H1 (cell line): ENCODE measurements around the gene CELF3. TPM values are rescaled to one million over a fixed set of nuclear protein-coding genes. Genes with fewer than 3 reads are reported as not detected.

Experiments
- CTCF ChIA-PET: fragments of 300-600 bp; sonication (Branson Sonifier 250); formaldehyde crosslinking; loops from one replicate; lab custom pipeline; 2021; ENCODE audit not compliant: partially characterized antibody; lab: Charles Lee
- POLR2A ChIA-PET: fragments of 300-600 bp; sonication (Branson Sonifier 250); formaldehyde crosslinking; loops from one replicate; lab custom pipeline; 2021; ENCODE audit warnings: inconsistent platforms; ENCODE audit not compliant: partially characterized antibody; lab: Charles Lee
- DNase-seq, 2 experiments: peaks; one replicate each; pipeline versions ENCODE4 v3.0.0 to v3.0.0-alpha.2; 2010 to 2022; ENCODE audit warnings: low spot score in 2 of 2, low read depth in 1 of 2, mixed read lengths in 1 of 2
- FAIRE-seq: peaks from 2 replicates; lab custom pipeline; 2011; peaks lifted over from hg19 to GRCh38; lab: Jason Lieb, UNC
- H2AFZ ChIP-seq: 2 replicates; pipeline ENCODE4 v1.8.1; 2012; ENCODE audit warnings: low read length, inconsistent platforms
- H2AK5ac ChIP-seq: 2 replicates; pipeline ENCODE4 v1.6.1; 2013; ENCODE audit warnings: low read depth, low read length
- H2BK120ac ChIP-seq: replicated peaks from 2 replicates; pipeline ENCODE3; 2013; ENCODE audit warnings: low read depth, low read length, inconsistent platforms
- H2BK12ac ChIP-seq: 2 replicates; pipeline ENCODE4 v1.6.1; 2013; ENCODE audit warnings: low read depth, low read length
- H2BK15ac ChIP-seq: 2 replicates; pipeline ENCODE4 v1.6.1; 2013; ENCODE audit warnings: low read length
- H2BK20ac ChIP-seq: 2 replicates; pipeline ENCODE4 v1.6.1; 2013; ENCODE audit warnings: low read length
- H2BK5ac ChIP-seq: 2 replicates; pipeline ENCODE4 v1.6.1; 2013; ENCODE audit warnings: low read depth, low read length
- H3K14ac ChIP-seq: 2 replicates; pipeline ENCODE4 v1.6.1; 2013; ENCODE audit warnings: inconsistent platforms; ENCODE audit not compliant: insufficient read length
- H3K18ac ChIP-seq: 2 replicates; pipeline ENCODE4 v1.6.1; 2013; ENCODE audit warnings: low read length; ENCODE audit errors: extremely low read depth
- H3K23ac ChIP-seq: 2 replicates; pipeline ENCODE4 v1.6.1; 2013; ENCODE audit warnings: inconsistent platforms; ENCODE audit not compliant: insufficient read length
- H3K23me2 ChIP-seq: 2 replicates; pipeline ENCODE4 v1.6.1; 2013; ENCODE audit warnings: low read depth, low read length
- H3K27ac ChIP-seq: 2 replicates; pipeline ENCODE4 v1.6.1; 2011; ENCODE audit warnings: low read depth, low read length, inconsistent platforms
- H3K27me3 ChIP-seq, 4 experiments: replicated peaks in 1 of 4; 1 replicate in 1 of 4; 2 replicates in 3 of 4; pipeline versions ENCODE4 v1.6.1 to v1.8.1; 2011 to 2013; ENCODE audit warnings: low read length in 3 of 4, mild to moderate bottlenecking in 3 of 4, inconsistent platforms in 2 of 4, mixed read lengths in 2 of 4, moderate library complexity in 1 of 4; ENCODE audit not compliant: control insufficient read depth in 3 of 4, insufficient read depth in 3 of 4; ENCODE audit errors: extremely low read depth in 1 of 4
- H3K36me3 ChIP-seq, 4 experiments: 2 replicates each; pipeline versions ENCODE4 v1.6.1 to v1.8.1; 2011 to 2013; ENCODE audit warnings: mild to moderate bottlenecking in 4 of 4, low read length in 3 of 4, moderate library complexity in 2 of 4, control low read depth in 1 of 4, inconsistent platforms in 1 of 4; ENCODE audit not compliant: insufficient read depth in 4 of 4, control insufficient read depth in 2 of 4
- H3K4ac ChIP-seq: replicated peaks from 2 replicates; pipeline ENCODE3; 2013; ENCODE audit warnings: low read length, low read depth, mixed read lengths, inconsistent platforms; ENCODE audit not compliant: insufficient read length
- H3K4me1 ChIP-seq, 4 experiments: replicated peaks in 1 of 4; 1 replicate in 1 of 4; 2 replicates in 3 of 4; pipeline versions ENCODE4 v1.6.1 to v1.8.1; 2011 to 2013; ENCODE audit warnings: low read length in 3 of 4, inconsistent platforms in 2 of 4, mixed read lengths in 1 of 4; ENCODE audit not compliant: insufficient read depth in 4 of 4, control insufficient read depth in 3 of 4
- H3K4me2 ChIP-seq, 2 experiments: 2 replicates each; pipeline versions ENCODE4 v1.6.1 to v1.8.1; 2011 to 2013; ENCODE audit warnings: low read depth in 2 of 2, low read length in 2 of 2, control low read depth in 1 of 2, inconsistent platforms in 1 of 2, mild to moderate bottlenecking in 1 of 2; ENCODE audit not compliant: insufficient read depth in 1 of 2
- H3K4me3 ChIP-seq, 4 experiments: fragments of 200-600, 300-600 bp in 1 of 4; sonication (generic), shearing (Covaris generic), sonication (Bioruptor Twin) in 1 of 4; 2 replicates each; pipeline versions ENCODE4 v1.5.1 to v1.8.1; 2011 to 2016; ENCODE audit warnings: low read length in 4 of 4, low read depth in 3 of 4, control low read depth in 2 of 4, inconsistent platforms in 2 of 4, mild to moderate bottlenecking in 2 of 4, mixed read lengths in 1 of 4, moderate library complexity in 1 of 4; ENCODE audit not compliant: insufficient read depth in 2 of 4; ENCODE audit errors: extremely low read depth in 1 of 4
- H3K56ac ChIP-seq: replicated peaks from 2 replicates; pipeline ENCODE3; 2013; ENCODE audit warnings: low read depth, mild to moderate bottlenecking, mixed read lengths, low read length, inconsistent platforms; ENCODE audit not compliant: insufficient read length
- H3K79me1 ChIP-seq: 2 replicates; pipeline ENCODE4 v1.6.1; 2013; ENCODE audit warnings: low read depth, low read length, control low read depth
- H3K79me2 ChIP-seq, 2 experiments: 2 replicates each; pipeline versions ENCODE4 v1.6.1 to v1.8.1; 2012 to 2013; ENCODE audit warnings: low read length in 2 of 2, mild to moderate bottlenecking in 2 of 2, inconsistent platforms in 1 of 2; ENCODE audit not compliant: insufficient read depth in 2 of 2, control insufficient read depth in 1 of 2
- H3K9ac ChIP-seq, 4 experiments: replicated peaks in 1 of 4; 1 replicate in 1 of 4; 2 replicates in 3 of 4; pipeline versions ENCODE4 v1.6.1 to v1.8.1; 2011 to 2013; ENCODE audit warnings: low read depth in 3 of 4, low read length in 3 of 4, control low read depth in 2 of 4, mild to moderate bottlenecking in 2 of 4, moderate library complexity in 2 of 4, inconsistent platforms in 1 of 4; ENCODE audit errors: extremely low read depth in 1 of 4
- H3K9me3 ChIP-seq, 2 experiments: 2 replicates each; pipeline versions ENCODE4 v1.6.1 to v1.8.1; 2012 to 2013; ENCODE audit warnings: mild to moderate bottlenecking in 2 of 2, moderate library complexity in 2 of 2, control low read depth in 1 of 2, inconsistent platforms in 1 of 2, low read depth in 1 of 2, low read length in 1 of 2, mixed read lengths in 1 of 2; ENCODE audit not compliant: insufficient read depth in 2 of 2
- H4K20me1 ChIP-seq, 2 experiments: replicated peaks in 1 of 2; 2 replicates each; pipeline versions ENCODE3 to v1.8.1; 2011 to 2013; ENCODE audit warnings: inconsistent platforms in 2 of 2, low read length in 2 of 2, mild to moderate bottlenecking in 1 of 2; ENCODE audit not compliant: insufficient read depth in 2 of 2, control insufficient read depth in 1 of 2
- H4K5ac ChIP-seq: 2 replicates; pipeline ENCODE4 v1.6.1; 2013; ENCODE audit warnings: low read length, low read depth, mixed read lengths, inconsistent platforms; ENCODE audit not compliant: insufficient read length
- H4K8ac ChIP-seq: 2 replicates; pipeline ENCODE4 v1.8.0; 2013; ENCODE audit warnings: mild to moderate bottlenecking, moderate library complexity, low read length, inconsistent platforms; ENCODE audit not compliant: insufficient read depth; ENCODE audit errors: extremely low read depth
- H4K91ac ChIP-seq: replicated peaks from 2 replicates; pipeline ENCODE3; 2013; ENCODE audit warnings: low read length, mixed read lengths, inconsistent platforms; ENCODE audit not compliant: insufficient read length
- CHD1 ChIP-seq: IDR thresholded peaks from 2 replicates; pipeline ENCODE4 v1.6.1; 2012; ENCODE audit warnings: low read depth, low read length, improper control_type of control experiment
- CREB1 ChIP-seq: IDR thresholded peaks from 2 replicates; pipeline ENCODE4 v1.6.1; 2012; ENCODE audit warnings: inconsistent platforms
- HDAC2 ChIP-seq, 2 experiments: fragments of 300-600 bp in 1 of 2; sonication (generic) in 1 of 2; IDR thresholded peaks; 2 replicates each; pipeline ENCODE4 v1.6.1; 2011 to 2012; ENCODE audit warnings: low read depth in 2 of 2, low read length in 2 of 2, mild to moderate bottlenecking in 2 of 2, moderate library complexity in 2 of 2, borderline replicate concordance in 1 of 2, inconsistent platforms in 1 of 2
- POLR2A ChIP-seq, 2 experiments: IDR thresholded peaks; 1 replicate in 1 of 2; 2 replicates in 1 of 2; pipeline ENCODE4 v1.6.1; 2011; ENCODE audit warnings: low read depth in 2 of 2, low read length in 2 of 2, mild to moderate bottlenecking in 2 of 2; ENCODE audit errors: control extremely low read depth in 1 of 2
- RAD21 ChIP-seq, 2 experiments: IDR thresholded peaks in 1 of 2; conservative IDR thresholded peaks in 1 of 2; 2 replicates each; pipeline ENCODE4 v1.6.1; 2011; ENCODE audit warnings: low read depth in 2 of 2, low read length in 2 of 2, improper control_type of control experiment in 1 of 2, inconsistent platforms in 1 of 2, mild to moderate bottlenecking in 1 of 2, moderate library complexity in 1 of 2
- SUZ12 ChIP-seq: fragments of 200-600 bp; sonication (generic); IDR thresholded peaks from 2 replicates; pipeline ENCODE4 v1.6.1; 2012; ENCODE audit warnings: mild to moderate bottlenecking, inconsistent platforms, low read length, moderate library complexity, mixed read lengths
- WGBS, 2 experiments: shearing (Covaris generic) in 1 of 2; methylation state at CpG; one replicate each; pipeline versions ENCODE4 v1.1.6 to v1.1.7; 2013 to 2015; ENCODE audit warnings: low lambda C conversion rate in 2 of 2, mixed read lengths in 2 of 2, inconsistent platforms in 1 of 2, low coverage in 1 of 2, missing lambda C conversion rate in 1 of 2; ENCODE audit not compliant: insufficient replicate concordance in 2 of 2, insufficient coverage in 1 of 2, insufficient read length in 1 of 2; ENCODE audit errors: extremely low coverage in 1 of 2, missing lambda C conversion rate in 1 of 2; 5-methylcytosine and 5-hydroxymethylcytosine counted together
- polyA plus RNA-seq, 7 experiments: library from polyadenylated mRNA; depleted of rRNA in 3 of 7; stranded (reverse) in 5 of 7; unstranded in 2 of 7; fragments of >200 nt in 5 of 7; fragments of 200-250 nt in 2 of 7; gene quantifications; 1 replicate in 5 of 7; 2 replicates in 1 of 7; 4 replicates in 1 of 7; pipeline versions ENCODE4 v1.2.1 to v1.2.3, GENCODE V29; 2011 to 2013; ENCODE audit warnings: missing spikeins in 2 of 7, mixed read lengths in 2 of 7
- total RNA-seq: library from RNA; stranded (reverse); fragmentation: NEBNext Ultra II Directional; extraction: Animal tissue kit (Norgen Biotek cat#: 25700); gene quantifications from 2 replicates; pipeline ENCODE4 v1.2.1, GENCODE V29; 2021
- TF ChIP-seq, protein P1 (sequence below): IDR thresholded peaks from 2 replicates; pipeline ENCODE4 v1.6.1; 2012; ENCODE audit warnings: inconsistent platforms
- TF ChIP-seq, protein P2 (sequence below): IDR thresholded peaks from 2 replicates; pipeline ENCODE4 v1.6.1; 2012; ENCODE audit warnings: low read length, inconsistent platforms

The CELF3 gene
- total and polyA plus RNA-seq, 2 of the 8 experiments (the other 6 are each of a cell fraction or from before 2014, with no cell fraction given), result 0.34 to 1.2 TPM

DNA sequence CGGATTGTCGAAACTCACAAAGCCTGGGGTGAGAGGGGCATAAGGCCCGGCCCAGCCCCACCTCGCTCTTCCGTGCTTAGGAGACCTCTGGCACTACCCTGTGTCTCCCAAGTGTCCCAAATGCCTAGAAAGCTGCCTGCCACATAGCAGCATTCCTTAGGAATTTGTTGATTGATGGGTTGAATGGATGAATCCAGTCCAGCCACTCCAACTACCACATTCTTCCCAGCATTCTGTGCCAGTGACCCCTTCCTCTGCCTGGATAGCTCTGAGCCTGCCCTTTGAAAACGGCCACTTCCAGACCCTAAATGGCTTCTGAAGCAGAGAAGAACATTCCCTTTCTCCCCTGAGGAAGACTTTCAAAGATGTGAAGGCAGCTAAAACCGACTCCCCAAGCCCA is 11.5 kb downstream of the CELF3 start:
- H3K4ac ChIP-seq, result no peak overlapping the region
- WGBS, 2 experiments, result 93% methylated on average over 7 of the region's 7 CpGs; no CpG with 5 or more reads in 1 of the 2 experiments
- no peak overlapping the region for H3K4me2 ChIP-seq
- peaks cover 0 to 11% (median 3%) of the 10 kb centered on the region in 4 experiments; a peak in 3 of 8 replicates for H3K36me3 ChIP-seq
- ChIA-PET CTCF (interaction anchor here (0.9 to 2.6 kb wide), 5 partner anchors 10 to 131 kb away, joined by 3 to 12 read pairs (median 6); partner anchors contain the start of gene CELF3), POLR2A (interaction anchor here (1.2 to 1.4 kb wide), 3 partner anchors 11 to 57 kb away, joined by 3 to 5 read pairs (median 4); no protein-coding TSS in a partner anchor)
- no peak overlapping the region for H2BK120ac ChIP-seq
- TF ChIP-seq, protein P1, sequence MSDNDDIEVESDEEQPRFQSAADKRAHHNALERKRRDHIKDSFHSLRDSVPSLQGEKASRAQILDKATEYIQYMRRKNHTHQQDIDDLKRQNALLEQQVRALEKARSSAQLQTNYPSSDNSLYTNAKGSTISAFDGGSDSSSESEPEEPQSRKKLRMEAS, result no peak
- TF ChIP-seq RAD21 (IDR thresholded peaks at IDR 0.05 in 1 of 2, conservative IDR thresholded peaks at IDR 0.05 in 1 of 2; ENCODE audit: low read depth in 2 of 2, low read length in 2 of 2) (no peak), POLR2A (IDR thresholded peaks at IDR 0.05; ENCODE audit: control extremely low read depth in 1 of 2, low read depth in 2 of 2, low read length in 2 of 2) (no peak), CHD1 (no peak), SUZ12 (no peak), HDAC2 (IDR thresholded peaks at IDR 0.05; ENCODE audit: borderline replicate concordance in 1 of 2, low read depth in 2 of 2, low read length in 2 of 2) (no peak), CREB1 (no peak)
- TF ChIP-seq, protein P2, sequence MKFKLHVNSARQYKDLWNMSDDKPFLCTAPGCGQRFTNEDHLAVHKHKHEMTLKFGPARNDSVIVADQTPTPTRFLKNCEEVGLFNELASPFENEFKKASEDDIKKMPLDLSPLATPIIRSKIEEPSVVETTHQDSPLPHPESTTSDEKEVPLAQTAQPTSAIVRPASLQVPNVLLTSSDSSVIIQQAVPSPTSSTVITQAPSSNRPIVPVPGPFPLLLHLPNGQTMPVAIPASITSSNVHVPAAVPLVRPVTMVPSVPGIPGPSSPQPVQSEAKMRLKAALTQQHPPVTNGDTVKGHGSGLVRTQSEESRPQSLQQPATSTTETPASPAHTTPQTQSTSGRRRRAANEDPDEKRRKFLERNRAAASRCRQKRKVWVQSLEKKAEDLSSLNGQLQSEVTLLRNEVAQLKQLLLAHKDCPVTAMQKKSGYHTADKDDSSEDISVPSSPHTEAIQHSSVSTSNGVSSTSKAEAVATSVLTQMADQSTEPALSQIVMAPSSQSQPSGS, result no peak
- H3K4me1 ChIP-seq, result peaks cover 0 to 4% (median 1%) of the 10 kb centered on the region in 4 experiments; a peak in 2 of 7 replicates
- H3K27ac ChIP-seq, result no peak overlapping the region
- H3K18ac ChIP-seq, result no peak overlapping the region
- no peak overlapping the region for H2AFZ ChIP-seq
- H3K4me3 ChIP-seq, result no peak overlapping the region
- H3K14ac ChIP-seq, result no peak overlapping the region
- no peak overlapping the region for H3K23ac ChIP-seq
- no peaks in the 10 kb centered on the region for H3K9me3 ChIP-seq
- H3K79me1 ChIP-seq, result no peaks in the 10 kb centered on the region
- no peak overlapping the region for H4K8ac ChIP-seq
- no peak overlapping the region for H2BK20ac ChIP-seq
- H3K9ac ChIP-seq, result no peak overlapping the region
- H3K79me2 ChIP-seq, result no peaks in the 10 kb centered on the region
- H2BK5ac ChIP-seq, result no peak overlapping the region
- H2AK5ac ChIP-seq, result no peak overlapping the region
- no peak overlapping the region for H3K56ac ChIP-seq
- H4K5ac ChIP-seq, result no peak overlapping the region
- DNase-seq (no peak), FAIRE-seq (no peak)
- H2BK15ac ChIP-seq, result no peak overlapping the region
- no peak overlapping the region for H2BK12ac ChIP-seq
- H4K20me1 ChIP-seq, result peaks cover 0 to 3% of the 10 kb centered on the region in 2 experiments
- H4K91ac ChIP-seq, result no peak overlapping the region
- no peaks in the 10 kb centered on the region; a peak in 1 of 7 replicates for H3K27me3 ChIP-seq
- H3K23me2 ChIP-seq, result no peaks in the 10 kb centered on the region
